ENCODE measurements around the gene RNF32. TPM values are rescaled to one million over a fixed set of nuclear protein-coding genes. Genes with fewer than 3 reads are reported as not detected.

RNF32 gene
- total RNA-seq, 1 donor from 2014 or later, result 1.6 TPM

- Histone ChIP-seq H3K27ac (ENCODE audit: low read depth, low read length) (no peak overlapping the region), H3K4me1 (ENCODE audit: insufficient read depth, low read length) (no peaks in the 10 kb centered on the region), H4K20me1 (ENCODE audit: insufficient read depth, low read length) (no peaks in the 10 kb centered on the region), H3K9me3 (ENCODE audit: insufficient read depth, low read depth, low read length) (no peaks in the 10 kb centered on the region), H3K27me3 (ENCODE audit: insufficient read depth, low read length) (no peaks in the 10 kb centered on the region), H3K4me2 (ENCODE audit: low read length) (no peak overlapping the region), H3K4me3 (ENCODE audit: insufficient read depth, low read depth, low read length) (no peak overlapping the region), H3K9ac (ENCODE audit: low read length) (no peak overlapping the region), H3K36me3 (ENCODE audit: insufficient read depth, low read length) (no peaks in the 10 kb centered on the region), H3K79me2 (ENCODE audit: insufficient read depth, low read length) (no peaks in the 10 kb centered on the region), H2AFZ (ENCODE audit: low read depth, low read length) (no peak overlapping the region)
- no peaks in the 10 kb centered on the region for H3K4me1 Mint-ChIP-seq (ENCODE audit: low read depth, unreplicated experiment)
- no peak overlapping the region for H3K4me3 Mint-ChIP-seq (ENCODE audit: unreplicated experiment)
- DNase-seq (ENCODE audit: low read depth) (no peak), FAIRE-seq (no peak)
- H3K27ac Mint-ChIP-seq (ENCODE audit: unreplicated experiment), result no peak overlapping the region
- no peaks in the 10 kb centered on the region for H3K36me3 Mint-ChIP-seq (ENCODE audit: low read depth, unreplicated experiment)
- TF ChIP-seq EZH2 (IDR thresholded peaks at IDR 0.05; ENCODE audit: insufficient read depth, low read length), result no peak
- TF ChIP-seq CTCF (IDR thresholded peaks at IDR 0.05; ENCODE audit: insufficient read depth, low read depth, low read length), result no peak
- no peaks in the 10 kb centered on the region for H3K27me3 Mint-ChIP-seq (ENCODE audit: low read depth, unreplicated experiment)
- no peaks in the 10 kb centered on the region for H3K9me3 Mint-ChIP-seq (ENCODE audit: unreplicated experiment)
Observed at GRCh38 chr7:156654511-156655234, 14.1 kb downstream of the RNF32 start.

GRCh38 chr7:156655251-156655650, 14.7 kb downstream of the RNF32 start:
- Histone ChIP-seq H3K27ac (ENCODE audit: low read depth, low read length) (no peak overlapping the region), H3K4me3 (ENCODE audit: insufficient read depth, low read depth, low read length) (no peak overlapping the region), H3K27me3 (ENCODE audit: insufficient read depth, low read length) (no peaks in the 10 kb centered on the region), H4K20me1 (ENCODE audit: insufficient read depth, low read length) (no peaks in the 10 kb centered on the region), H3K79me2 (ENCODE audit: insufficient read depth, low read length) (no peaks in the 10 kb centered on the region), H2AFZ (ENCODE audit: low read depth, low read length) (no peak overlapping the region), H3K36me3 (ENCODE audit: insufficient read depth, low read length) (no peaks in the 10 kb centered on the region), H3K9me3 (ENCODE audit: insufficient read depth, low read depth, low read length) (no peaks in the 10 kb centered on the region), H3K4me2 (ENCODE audit: low read length) (no peak overlapping the region), H3K4me1 (ENCODE audit: insufficient read depth, low read length) (no peaks in the 10 kb centered on the region), H3K9ac (ENCODE audit: low read length) (no peak overlapping the region)
- Mint-ChIP-seq H3K9me3 (ENCODE audit: unreplicated experiment) (no peaks in the 10 kb centered on the region), H3K4me3 (ENCODE audit: unreplicated experiment) (no peak overlapping the region), H3K4me1 (ENCODE audit: low read depth, unreplicated experiment) (no peaks in the 10 kb centered on the region), H3K27ac (ENCODE audit: unreplicated experiment) (no peak overlapping the region), H3K36me3 (ENCODE audit: low read depth, unreplicated experiment) (no peaks in the 10 kb centered on the region), H3K27me3 (ENCODE audit: low read depth, unreplicated experiment) (no peaks in the 10 kb centered on the region)
- DNase-seq (ENCODE audit: low read depth) (no peak), FAIRE-seq (no peak)
- TF ChIP-seq CTCF (IDR thresholded peaks at IDR 0.05; ENCODE audit: insufficient read depth, low read depth, low read length) (no peak), EZH2 (IDR thresholded peaks at IDR 0.05; ENCODE audit: insufficient read depth, low read length) (no peak)

- Histone ChIP-seq H4K20me1 (ENCODE audit: insufficient read depth, low read length) (no peaks in the 10 kb centered on the region), H3K9me3 (ENCODE audit: insufficient read depth, low read depth, low read length) (no peaks in the 10 kb centered on the region), H3K27ac (ENCODE audit: low read depth, low read length) (no peak overlapping the region), H3K4me1 (ENCODE audit: insufficient read depth, low read length) (no peaks in the 10 kb centered on the region), H2AFZ (ENCODE audit: low read depth, low read length) (no peak overlapping the region), H3K79me2 (ENCODE audit: insufficient read depth, low read length) (no peaks in the 10 kb centered on the region), H3K27me3 (ENCODE audit: insufficient read depth, low read length) (no peaks in the 10 kb centered on the region), H3K9ac (ENCODE audit: low read length) (no peak overlapping the region), H3K36me3 (ENCODE audit: insufficient read depth, low read length) (no peaks in the 10 kb centered on the region), H3K4me3 (ENCODE audit: insufficient read depth, low read depth, low read length) (no peak overlapping the region), H3K4me2 (ENCODE audit: low read length) (no peak overlapping the region)
- H3K9me3 Mint-ChIP-seq (ENCODE audit: unreplicated experiment), result no peaks in the 10 kb centered on the region
- H3K36me3 Mint-ChIP-seq (ENCODE audit: low read depth, unreplicated experiment), result no peaks in the 10 kb centered on the region
- no peaks in the 10 kb centered on the region for H3K4me1 Mint-ChIP-seq (ENCODE audit: low read depth, unreplicated experiment)
- TF ChIP-seq CTCF (IDR thresholded peaks at IDR 0.05; ENCODE audit: insufficient read depth, low read depth, low read length), result no peak
- no peak for TF ChIP-seq EZH2 (IDR thresholded peaks at IDR 0.05; ENCODE audit: insufficient read depth, low read length)
- no peaks in the 10 kb centered on the region for H3K27me3 Mint-ChIP-seq (ENCODE audit: low read depth, unreplicated experiment)
- FAIRE-seq (no peak), DNase-seq (ENCODE audit: low read depth) (no peak)
- H3K4me3 Mint-ChIP-seq (ENCODE audit: unreplicated experiment), result no peak overlapping the region
- no peak overlapping the region for H3K27ac Mint-ChIP-seq (ENCODE audit: unreplicated experiment)
Observed at GRCh38 chr7:156655983-156656382, 15.4 kb downstream of the RNF32 start.
